Body of pancreas (tissue), 4 donors: ENCODE data around the gene TMEM98. TPM values are rescaled to one million over a fixed set of nuclear protein-coding genes. Genes with fewer than 3 reads are reported as not detected.

Experiments
- ATAC-seq: fragments of 150-250 bp; one replicate; pipeline ENCODE4 v1.9.1; 2016
- DNase-seq, 4 donors: peaks; one replicate each; pipeline ENCODE4 v3.0.0-alpha.2; 2019
- H3K27ac ChIP-seq, 4 donors: fragments of 200-600 bp; sonication (generic); 1 replicate in 3 of 4; 2 replicates in 1 of 4; pipeline versions ENCODE4 v1.5.1 to v1.6.1; 2016 to 2019; ENCODE audit warnings: mild to moderate bottlenecking in 1 of 4, mixed read lengths in 1 of 4, moderate library complexity in 1 of 4
- H3K27me3 ChIP-seq, 2 donors: fragments of 200-600 bp; sonication (generic); one replicate each; pipeline ENCODE4 v1.6.0; 2016; ENCODE audit warnings: mild to moderate bottlenecking in 1 of 2
- H3K36me3 ChIP-seq, 2 donors: fragments of 200-600 bp; sonication (generic); replicated peaks in 1 of 2; 2 replicates each; pipeline ENCODE4 v1.5.1; 2016; ENCODE audit warnings: low read depth in 2 of 2; ENCODE audit not compliant: insufficient read depth in 1 of 2
- H3K4me1 ChIP-seq: fragments of 200-600 bp; sonication (generic); one replicate; pipeline ENCODE4 v1.6.0; 2016
- H3K4me3 ChIP-seq, 2 donors: fragments of 200-600 bp; sonication (generic); 1 replicate in 1 of 2; 2 replicates in 1 of 2; pipeline ENCODE4 v1.5.1; 2016 to 2019
- H3K9me3 ChIP-seq, 3 donors: fragments of 200-600 bp; sonication (generic); 1 replicate in 2 of 3; 2 replicates in 1 of 3; pipeline ENCODE4 v1.5.1; 2016
- POLR2A ChIP-seq, 3 donors: fragments of 450-650 bp; IDR thresholded peaks; one replicate each; pipeline ENCODE4 v1.6.1; 2016; ENCODE audit warnings: antibody characterized with exemption in 3 of 3, mild to moderate bottlenecking in 2 of 3
- WGBS, 2 donors: methylation state at CpG; one replicate each; pipeline ENCODE4 v1.1.5; 2017; 5-methylcytosine and 5-hydroxymethylcytosine counted together
- intact Hi-C: fragments of 100-400 bp; cut with DNase I; formaldehyde crosslinking; loops from one replicate; pipeline ENCODE4 v1.15.1; 2023
- total RNA-seq, 2 donors: library from RNA; depleted of rRNA; stranded (reverse); fragments of >200 nt; gene quantifications; one replicate each; pipeline ENCODE4 v1.1.0, GENCODE V29; 2016
- TF ChIP-seq, protein P1 (sequence below), 7 experiments: fragments of 450-650 bp in 4 of 7; fragments of 200-600 bp in 3 of 7; sonication (generic) in 3 of 7; IDR thresholded peaks; one replicate each; pipeline ENCODE4 v1.5.1; 2016 to 2019; ENCODE audit warnings: antibody characterized with exemption in 7 of 7

TMEM98 gene
- total RNA-seq, 2 donors from 2014 or later: 88.2 to 99.2 TPM

GRCh38 chr17:32955155-32955554 lies 27.2 kb downstream of the TMEM98 start:
- peak in 1 of 4 donors; percentile 43 for DNase-seq
- TF ChIP-seq, protein P1, sequence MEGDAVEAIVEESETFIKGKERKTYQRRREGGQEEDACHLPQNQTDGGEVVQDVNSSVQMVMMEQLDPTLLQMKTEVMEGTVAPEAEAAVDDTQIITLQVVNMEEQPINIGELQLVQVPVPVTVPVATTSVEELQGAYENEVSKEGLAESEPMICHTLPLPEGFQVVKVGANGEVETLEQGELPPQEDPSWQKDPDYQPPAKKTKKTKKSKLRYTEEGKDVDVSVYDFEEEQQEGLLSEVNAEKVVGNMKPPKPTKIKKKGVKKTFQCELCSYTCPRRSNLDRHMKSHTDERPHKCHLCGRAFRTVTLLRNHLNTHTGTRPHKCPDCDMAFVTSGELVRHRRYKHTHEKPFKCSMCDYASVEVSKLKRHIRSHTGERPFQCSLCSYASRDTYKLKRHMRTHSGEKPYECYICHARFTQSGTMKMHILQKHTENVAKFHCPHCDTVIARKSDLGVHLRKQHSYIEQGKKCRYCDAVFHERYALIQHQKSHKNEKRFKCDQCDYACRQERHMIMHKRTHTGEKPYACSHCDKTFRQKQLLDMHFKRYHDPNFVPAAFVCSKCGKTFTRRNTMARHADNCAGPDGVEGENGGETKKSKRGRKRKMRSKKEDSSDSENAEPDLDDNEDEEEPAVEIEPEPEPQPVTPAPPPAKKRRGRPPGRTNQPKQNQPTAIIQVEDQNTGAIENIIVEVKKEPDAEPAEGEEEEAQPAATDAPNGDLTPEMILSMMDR (IDR thresholded peaks at IDR 0.05): no peak
- TF ChIP-seq POLR2A (IDR thresholded peaks at IDR 0.05): no peak
- H3K9me3 ChIP-seq: no peaks in the 10 kb centered on the region
- H3K27ac ChIP-seq: peak overlapping the region; percentile 59 to 83 (median 70)
- WGBS, 2 donors: 73 to 78% methylated on average over 1 of the region's 1 CpG
- H3K27me3 ChIP-seq: no peaks in the 10 kb centered on the region
- intact Hi-C loops: no loop called here
- ATAC-seq: peak; percentile 59
- peaks cover 39% of the 10 kb centered on the region for H3K4me1 ChIP-seq
- H3K36me3 ChIP-seq: no peaks in the 10 kb centered on the region
- no peak overlapping the region for H3K4me3 ChIP-seq

GRCh38 chr17:32956240-32956970 lies 28.5 kb downstream of the TMEM98 start:
- Histone ChIP-seq H3K27me3 (no peaks in the 10 kb centered on the region), H3K9me3 (no peaks in the 10 kb centered on the region), H3K27ac (peak overlapping the region; percentile 4 to 83 (median 70)), H3K4me1 (peaks cover 45% of the 10 kb centered on the region), H3K36me3 (no peaks in the 10 kb centered on the region), H3K4me3 (no peak overlapping the region)
- ATAC-seq: no peak
- TF ChIP-seq, protein P1 (IDR thresholded peaks at IDR 0.05): no peak
- TF ChIP-seq POLR2A (IDR thresholded peaks at IDR 0.05): no peak
- 60 to 65% methylated on average over 5 of the region's 5 CpGs for WGBS, 2 donors
- no peak for DNase-seq
- intact Hi-C loops: no loop called here

GRCh38 chr17:32958418-32958817 lies 30.5 kb downstream of the TMEM98 start:
- Histone ChIP-seq H3K4me3 (no peak overlapping the region), H3K9me3 (no peaks in the 10 kb centered on the region), H3K4me1 (peaks cover 60% of the 10 kb centered on the region), H3K27me3 (no peaks in the 10 kb centered on the region), H3K36me3 (no peaks in the 10 kb centered on the region), H3K27ac (no peak overlapping the region)
- ATAC-seq: no peak
- TF ChIP-seq, protein P1 (IDR thresholded peaks at IDR 0.05): no peak
- TF ChIP-seq POLR2A (IDR thresholded peaks at IDR 0.05): no peak
- no peak for DNase-seq
- intact Hi-C loops: no loop called here
- WGBS, 2 donors: 44 to 46% methylated on average over 2 of the region's 2 CpGs

GRCh38 chr17:32960815-32961214 lies 32.9 kb downstream of the TMEM98 start:
- Histone ChIP-seq H3K9me3 (no peaks in the 10 kb centered on the region), H3K4me3 (no peak overlapping the region), H3K27ac (no peak overlapping the region), H3K27me3 (no peaks in the 10 kb centered on the region), H3K4me1 (peaks cover 36% of the 10 kb centered on the region), H3K36me3 (no peaks in the 10 kb centered on the region)
- WGBS, 2 donors: 58 to 93% methylated on average over 1 to 2 of the region's 2 CpGs
- ATAC-seq (no peak), DNase-seq (no peak)
- TF ChIP-seq, protein P1 (IDR thresholded peaks at IDR 0.05): no peak
- TF ChIP-seq POLR2A (IDR thresholded peaks at IDR 0.05): no peak
- intact Hi-C loops: no loop called here

DNA sequence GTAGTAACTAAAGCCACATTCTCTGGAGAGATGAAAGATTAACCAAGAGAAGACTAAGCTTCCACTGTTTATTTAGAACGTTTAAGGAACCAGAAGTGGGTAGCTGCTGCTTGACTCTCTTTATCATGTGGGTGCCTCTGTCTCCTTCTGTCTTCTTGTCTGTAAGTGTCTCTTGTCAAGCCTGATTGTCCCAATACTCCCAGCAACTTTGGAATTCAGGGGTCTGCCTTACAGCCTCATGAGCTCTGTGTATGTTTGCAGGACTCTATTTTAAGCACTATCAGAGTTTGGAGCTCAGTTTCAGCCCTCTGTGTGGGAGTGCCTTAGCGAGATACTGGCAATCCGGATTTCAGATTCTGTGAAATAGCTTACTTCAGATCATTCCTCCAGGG lies 34.4 kb downstream of the TMEM98 start:
- intact Hi-C loops: no loop called here
- H3K27me3 ChIP-seq: no peaks in the 10 kb centered on the region
- no peaks in the 10 kb centered on the region for H3K36me3 ChIP-seq
- H3K4me1 ChIP-seq: peaks cover 25% of the 10 kb centered on the region
- TF ChIP-seq POLR2A (IDR thresholded peaks at IDR 0.05): no peak
- TF ChIP-seq, protein P1 (IDR thresholded peaks at IDR 0.05): no peak
- peak overlapping the region; percentile 21 to 58 (median 50) for H3K27ac ChIP-seq
- H3K9me3 ChIP-seq: no peaks in the 10 kb centered on the region
- no peak for DNase-seq
- WGBS, 2 donors: 7 to 15% methylated on average over 3 of the region's 3 CpGs
- no peak overlapping the region for H3K4me3 ChIP-seq
- peak; percentile 18 for ATAC-seq
